Nephron progenitor cell (in vitro differentiated cells): Measurements from ENCODE around the gene RCC2.

Experiments used
- DNase-seq: peaks from one replicate; pipeline ENCODE4 v3.0.0; 2021
- H3K27ac Mint-ChIP-seq: 2 replicates; pipeline ENCODE4 v1.8.0; 2021; ENCODE audit warnings: mild to moderate bottlenecking, moderate library complexity, mixed read lengths
- H3K27me3 Mint-ChIP-seq: 2 replicates; pipeline ENCODE4 v1.8.0; 2021; ENCODE audit warnings: mild to moderate bottlenecking, low read depth, mixed read lengths; ENCODE audit not compliant: poor library complexity
- H3K36me3 Mint-ChIP-seq: 2 replicates; pipeline ENCODE4 v1.8.0; 2021; ENCODE audit warnings: low read depth, mixed read lengths
- H3K4me1 Mint-ChIP-seq: 2 replicates; pipeline ENCODE4 v1.8.0; 2021; ENCODE audit warnings: mixed read lengths
- H3K4me3 Mint-ChIP-seq: 2 replicates; pipeline ENCODE4 v1.8.0; 2021; ENCODE audit warnings: mild to moderate bottlenecking, moderate library complexity, mixed read lengths
- H3K9me3 Mint-ChIP-seq: 2 replicates; pipeline ENCODE4 v1.8.0; 2021; ENCODE audit warnings: mild to moderate bottlenecking, moderate library complexity, mixed read lengths
- CTCF ChIP-seq: fragments of 200-600 bp; sonication (generic); IDR thresholded peaks from 2 replicates; pipeline ENCODE4 v1.5.0; 2021; ENCODE audit warnings: antibody characterized with exemption

The RCC2 gene

GRCh38 chr1:17451731-17452130 lies 12.3 kb upstream of the RCC2 start:
- no peaks in the 10 kb centered on the region for H3K9me3 Mint-ChIP-seq

GRCh38 chr1:17447501-17447992 lies 8.1 kb upstream of the RCC2 start:
- Mint-ChIP-seq H3K27me3 (peaks cover 22% of the 10 kb centered on the region), H3K36me3 (no peaks in the 10 kb centered on the region), H3K27ac (peak overlapping the region; percentile 37), H3K9me3 (no peaks in the 10 kb centered on the region), H3K4me1 (peaks cover 18% of the 10 kb centered on the region), H3K4me3 (no peak overlapping the region)
- TF ChIP-seq CTCF, result no peak
- no peak for DNase-seq

More at GRCh38 chr1:17451731-17452130, 12.3 kb upstream of the RCC2 start:
- Mint-ChIP-seq H3K27me3 (peaks cover 8% of the 10 kb centered on the region), H3K36me3 (no peaks in the 10 kb centered on the region), H3K4me1 (peaks cover 7% of the 10 kb centered on the region), H3K4me3 (no peak overlapping the region), H3K27ac (no peak overlapping the region)
- no peak for TF ChIP-seq CTCF
- no peak for DNase-seq

GRCh38 chr1:17442841-17443240 lies 3.4 kb upstream of the RCC2 start:
- Mint-ChIP-seq H3K27ac (no peak overlapping the region), H3K27me3 (peaks cover 46% of the 10 kb centered on the region), H3K4me1 (peaks cover 39% of the 10 kb centered on the region), H3K36me3 (no peaks in the 10 kb centered on the region), H3K9me3 (no peaks in the 10 kb centered on the region), H3K4me3 (no peak overlapping the region)
- no peak for DNase-seq
- no peak for TF ChIP-seq CTCF

- Mint-ChIP-seq H3K27me3 (peaks cover 46% of the 10 kb centered on the region), H3K27ac (no peak overlapping the region), H3K4me3 (no peak overlapping the region), H3K36me3 (no peaks in the 10 kb centered on the region), H3K9me3 (no peaks in the 10 kb centered on the region), H3K4me1 (peaks cover 36% of the 10 kb centered on the region)
- TF ChIP-seq CTCF, result no peak
- no peak for DNase-seq
Measured at GRCh38 chr1:17441993-17442357, 2.5 kb upstream of the RCC2 start.

- no peak for DNase-seq
- H3K4me1 Mint-ChIP-seq, result peaks cover 37% of the 10 kb centered on the region
- no peaks in the 10 kb centered on the region for H3K36me3 Mint-ChIP-seq
- peaks cover 46% of the 10 kb centered on the region for H3K27me3 Mint-ChIP-seq
- no peaks in the 10 kb centered on the region for H3K9me3 Mint-ChIP-seq
- no peak for TF ChIP-seq CTCF
- no peak overlapping the region for H3K27ac Mint-ChIP-seq
- H3K4me3 Mint-ChIP-seq, result peak overlapping the region; percentile 58
Measured at GRCh38 chr1:17441265-17441992, 2.0 kb upstream of the RCC2 start.

- Mint-ChIP-seq H3K36me3 (no peaks in the 10 kb centered on the region), H3K27ac (no peak overlapping the region), H3K4me1 (peaks cover 39% of the 10 kb centered on the region), H3K9me3 (no peaks in the 10 kb centered on the region), H3K4me3 (peak overlapping the region; percentile 96), H3K27me3 (peaks cover 46% of the 10 kb centered on the region)
- no peak for TF ChIP-seq CTCF
- no peak for DNase-seq
Measured at GRCh38 chr1:17440827-17441168, 1.3 kb upstream of the RCC2 start.
